ELF-1 (cell line): Measurements from ENCODE around the gene TNNT3.

Source experiments
- DNase-seq: peaks from one replicate; pipeline ENCODE4 v3.0.0-alpha.2; 2016; ENCODE audit warnings: low read depth, low spot score

Gene TNNT3

DNA sequence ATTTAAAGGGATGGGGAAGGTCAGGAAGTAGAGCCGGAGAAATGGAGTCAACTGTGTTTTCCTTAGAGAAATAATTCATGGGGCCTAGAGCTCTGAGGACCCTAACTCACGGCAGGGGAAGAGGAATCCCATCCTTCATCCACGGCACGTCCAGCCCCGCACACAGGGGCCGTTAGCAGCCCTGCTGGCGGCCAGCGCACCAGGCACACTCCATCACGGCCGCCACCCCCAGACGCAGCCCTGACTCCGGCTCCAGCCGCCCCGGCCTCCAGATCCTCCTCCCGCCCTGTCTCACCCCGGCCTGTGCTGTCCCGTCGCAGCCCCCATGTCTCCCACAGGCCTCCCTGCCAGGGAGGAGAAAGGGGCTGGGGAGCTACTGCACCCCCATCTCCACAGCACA lies 38.9 kb downstream of the TNNT3 start:
- no peak for DNase-seq

DNA sequence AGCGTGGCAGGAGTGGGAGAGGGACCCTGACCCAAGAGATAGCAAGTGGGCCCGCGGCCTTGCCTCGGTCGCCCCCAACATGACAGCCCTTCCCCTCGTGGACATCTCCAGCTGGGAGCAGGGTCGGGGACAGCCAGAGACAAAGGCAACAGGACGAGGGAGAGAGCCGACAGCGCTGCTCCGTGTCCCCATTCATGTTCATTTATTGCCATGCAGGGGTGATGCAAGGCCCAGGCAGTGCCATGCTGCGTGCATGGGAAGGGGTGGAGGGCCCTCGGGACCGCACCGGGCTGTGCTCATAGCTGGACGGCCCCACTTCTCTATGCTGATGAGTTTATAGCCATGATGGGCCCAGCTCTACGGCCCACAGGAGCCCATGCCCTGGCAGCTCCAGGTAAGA lies 40.3 kb downstream of the TNNT3 start:
- no peak for DNase-seq

DNA sequence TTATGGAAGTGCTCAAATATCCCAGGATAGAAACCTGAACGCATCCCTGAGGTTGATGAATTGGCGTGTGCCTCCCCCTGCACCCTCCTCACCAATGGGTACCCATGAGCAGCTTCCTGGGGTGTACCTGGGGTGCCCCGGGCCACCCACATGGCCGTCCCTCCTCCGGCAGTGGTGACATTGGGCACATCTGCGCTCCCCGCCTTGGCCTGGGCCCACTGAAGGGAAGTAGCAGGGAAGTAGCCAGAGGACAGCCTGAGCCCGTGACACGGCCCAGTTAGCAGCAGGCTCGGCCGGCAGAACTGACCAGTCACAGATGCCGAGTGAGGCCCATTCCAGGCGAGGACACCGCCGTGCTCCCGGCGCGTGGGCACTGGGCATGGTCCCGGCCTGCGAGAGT lies 44.4 kb downstream of the TNNT3 start:
- DNase-seq: no peak

DNA sequence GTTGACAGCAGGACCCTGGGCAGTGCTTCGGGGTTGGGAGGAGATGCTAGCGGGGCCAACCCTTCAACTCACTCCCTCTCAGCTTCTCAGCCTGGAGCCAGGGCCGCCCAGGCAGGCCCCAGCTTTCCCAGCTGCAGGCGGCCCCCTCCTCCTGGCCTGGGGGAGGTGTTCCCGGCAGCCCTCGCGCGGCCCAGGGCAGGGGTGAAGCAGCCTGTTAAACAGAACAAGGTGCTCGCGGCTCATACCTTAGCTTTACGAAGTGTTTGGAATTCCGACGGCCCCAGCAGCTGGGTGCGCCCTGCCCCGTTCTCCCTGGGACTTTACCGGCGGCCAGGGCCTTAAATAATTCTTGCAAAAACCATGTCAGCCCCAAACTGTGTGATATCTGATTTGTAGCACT lies 44.8 kb downstream of the TNNT3 start:
- no peak for DNase-seq

DNA sequence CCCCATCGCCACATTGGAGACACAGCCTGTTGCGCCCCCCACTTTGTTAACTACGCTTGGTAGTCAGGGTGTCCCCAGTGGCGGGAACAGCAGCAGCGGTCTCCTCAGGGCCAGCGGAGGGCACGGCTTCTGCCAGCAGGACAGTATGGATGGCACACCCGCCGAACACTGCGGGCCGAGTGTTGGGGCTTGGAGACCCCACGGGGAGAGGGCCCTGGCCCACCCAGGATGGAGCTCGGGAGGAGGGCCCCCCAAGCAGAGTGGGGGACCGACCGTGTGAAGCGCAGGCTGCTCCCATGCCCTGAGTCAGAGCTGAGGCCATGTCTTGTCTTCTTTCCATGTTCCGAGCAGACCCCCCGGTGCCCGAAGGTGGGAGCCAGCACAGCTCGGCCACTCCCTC lies 45.5 kb downstream of the TNNT3 start:
- DNase-seq: no peak

DNA sequence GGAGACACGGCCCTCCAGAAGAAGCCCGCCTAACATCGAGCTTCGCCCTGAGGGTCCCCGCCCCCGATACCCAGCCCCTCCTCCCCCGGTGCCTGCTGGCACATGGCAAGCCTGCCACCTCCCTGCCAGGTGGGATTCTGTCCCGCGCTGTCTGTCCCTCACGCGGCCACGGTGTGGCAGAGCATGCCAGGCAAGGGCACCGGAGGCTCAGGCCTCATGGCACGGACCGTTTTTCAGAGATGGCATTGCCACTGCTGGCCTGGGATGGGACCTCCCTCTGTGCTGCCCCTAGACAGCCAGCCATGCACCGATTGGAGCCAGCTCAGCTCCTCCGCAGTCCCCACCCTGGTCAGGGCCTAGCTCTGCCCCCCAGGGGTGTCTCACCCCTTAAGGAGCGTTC lies 47.0 kb downstream of the TNNT3 start:
- no peak for DNase-seq

DNA sequence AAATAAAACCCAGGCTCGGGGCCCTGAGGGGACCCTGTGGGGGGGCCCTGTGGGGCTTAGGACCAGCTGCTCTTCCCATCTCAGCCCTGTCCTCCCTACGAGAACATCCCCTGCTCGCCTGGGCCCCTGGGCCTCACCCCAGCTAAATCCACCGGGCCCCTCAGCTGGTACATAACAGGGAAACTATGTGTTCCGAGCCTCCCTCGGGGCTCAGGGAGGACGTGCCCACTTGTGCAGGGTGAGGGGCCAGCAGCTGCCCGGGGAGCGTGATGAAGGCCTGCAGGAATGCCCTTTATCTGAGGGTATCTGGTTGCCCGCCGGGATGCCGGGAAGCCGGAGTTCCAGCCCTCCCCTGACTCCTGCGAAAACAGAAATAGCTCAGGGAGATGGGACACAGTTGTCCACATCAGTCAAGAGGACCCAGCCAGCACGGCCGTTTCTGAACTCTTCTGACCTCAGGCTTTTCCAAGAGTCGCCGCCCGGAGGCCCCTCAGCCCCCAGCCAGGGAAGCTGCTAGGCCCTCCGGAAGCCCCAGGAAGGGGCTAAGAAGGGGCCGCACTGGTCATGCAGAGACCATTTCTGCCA lies 48.2 kb downstream of the TNNT3 start:
- DNase-seq: peak; percentile 8

DNA sequence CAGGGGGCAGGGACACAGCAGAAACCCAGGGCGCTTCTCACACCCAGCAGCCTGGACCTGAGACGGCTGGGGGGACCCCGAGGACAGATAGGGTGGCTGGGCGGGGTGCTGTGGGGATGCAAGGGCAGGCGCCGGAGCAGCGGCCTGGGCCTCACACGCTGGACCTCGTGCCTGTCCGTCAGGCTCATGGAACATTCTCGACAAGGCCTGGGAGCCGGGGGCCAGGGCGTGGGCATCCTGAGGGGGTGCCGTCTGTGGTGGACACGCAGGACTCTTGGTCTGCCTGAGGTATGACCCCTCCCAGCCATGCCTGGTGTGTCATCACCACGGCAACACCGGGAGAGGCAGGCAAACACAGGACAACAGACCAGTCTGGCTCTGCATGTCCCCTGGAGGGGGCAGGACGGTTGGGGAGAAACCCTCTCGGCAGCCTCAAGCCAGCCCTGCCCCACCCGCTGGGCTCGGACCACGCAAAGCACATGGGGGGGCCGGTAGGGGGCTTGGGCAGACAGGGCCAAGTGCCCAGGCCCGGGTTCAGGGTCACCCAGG lies 49.0 kb downstream of the TNNT3 start:
- no peak for DNase-seq

DNA sequence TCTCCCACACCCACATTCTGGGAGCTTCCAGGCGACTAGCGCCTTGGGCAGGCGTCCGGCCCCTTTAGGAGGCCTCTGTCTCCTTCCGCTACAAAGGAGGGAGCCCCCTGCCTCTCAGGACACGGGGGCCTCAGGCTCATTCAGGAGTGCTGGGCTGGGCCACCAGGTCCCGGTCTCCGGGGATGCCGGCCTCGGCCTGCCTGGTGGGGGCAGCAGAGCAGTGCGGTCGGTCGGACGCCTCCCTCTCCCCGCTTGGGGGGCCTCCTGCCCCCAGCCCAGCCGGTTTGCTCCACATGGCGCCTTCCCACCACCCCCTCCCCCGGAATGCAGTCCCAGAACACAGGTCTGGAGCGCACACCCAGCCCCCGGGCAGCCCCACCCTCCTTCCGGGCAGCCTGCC lies 49.5 kb downstream of the TNNT3 start:
- DNase-seq: no peak

DNA sequence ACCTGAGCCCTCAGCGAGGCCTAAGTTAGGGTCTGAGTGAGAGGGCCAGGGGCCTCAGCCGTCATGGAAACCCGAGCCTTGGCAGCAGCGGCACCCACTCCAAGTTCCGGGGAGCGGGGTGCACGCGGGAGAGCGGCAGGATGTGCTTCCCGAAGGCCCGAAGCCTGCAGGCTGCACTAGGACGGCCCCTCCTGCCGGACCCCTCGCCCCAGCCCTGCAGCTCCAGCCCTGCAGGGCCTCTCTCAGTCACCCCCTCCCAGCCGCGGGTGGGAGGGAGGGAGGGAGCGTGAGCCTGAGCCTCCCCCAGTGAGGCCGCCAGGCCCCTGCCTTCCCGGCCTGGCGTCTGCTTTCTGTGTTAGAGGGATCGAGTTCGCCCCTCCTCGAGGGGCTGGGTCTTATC lies 50.3 kb downstream of the TNNT3 start:
- no peak for DNase-seq

DNA sequence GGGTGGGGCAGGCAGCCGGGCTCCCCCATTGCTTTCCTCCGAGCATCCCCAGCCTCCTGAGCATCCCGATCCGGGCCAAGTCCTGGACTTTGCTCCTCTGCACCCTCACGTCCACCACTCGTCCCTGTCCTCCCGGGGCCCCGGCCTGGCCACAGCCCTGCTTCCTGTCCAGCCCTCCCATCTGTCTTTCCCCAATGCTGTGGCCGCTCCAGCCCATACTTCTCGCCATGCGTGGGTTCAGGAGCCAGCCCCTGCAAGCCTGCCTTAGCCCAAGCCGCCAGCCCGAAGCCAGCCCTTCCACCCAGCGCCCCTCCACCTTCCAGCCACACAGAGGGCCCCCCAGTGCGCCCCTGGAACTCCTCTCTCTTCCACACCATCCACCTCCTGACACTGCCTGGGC lies 51.5 kb downstream of the TNNT3 start:
- peak; percentile 1 for DNase-seq

DNA sequence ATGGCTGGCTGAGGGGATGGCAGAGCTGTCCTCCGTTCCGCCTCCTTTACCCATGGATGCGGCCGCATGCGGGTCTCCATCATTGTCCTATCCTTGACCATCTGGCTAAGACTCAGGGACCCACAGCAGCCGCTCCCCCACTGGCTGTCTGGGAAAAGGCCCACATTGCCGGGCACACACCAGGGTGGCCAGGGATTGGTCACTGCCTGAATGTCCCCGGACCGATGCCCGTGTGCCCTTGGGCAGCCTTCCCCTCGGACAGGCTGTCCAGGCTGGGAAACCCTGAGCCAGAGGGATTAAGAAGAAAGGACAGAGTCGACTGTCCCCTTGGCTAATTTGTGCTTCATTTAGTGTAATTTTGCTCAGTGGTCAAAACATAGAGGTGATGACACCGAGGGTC lies 55.7 kb downstream of the TNNT3 start:
- no peak for DNase-seq

DNA sequence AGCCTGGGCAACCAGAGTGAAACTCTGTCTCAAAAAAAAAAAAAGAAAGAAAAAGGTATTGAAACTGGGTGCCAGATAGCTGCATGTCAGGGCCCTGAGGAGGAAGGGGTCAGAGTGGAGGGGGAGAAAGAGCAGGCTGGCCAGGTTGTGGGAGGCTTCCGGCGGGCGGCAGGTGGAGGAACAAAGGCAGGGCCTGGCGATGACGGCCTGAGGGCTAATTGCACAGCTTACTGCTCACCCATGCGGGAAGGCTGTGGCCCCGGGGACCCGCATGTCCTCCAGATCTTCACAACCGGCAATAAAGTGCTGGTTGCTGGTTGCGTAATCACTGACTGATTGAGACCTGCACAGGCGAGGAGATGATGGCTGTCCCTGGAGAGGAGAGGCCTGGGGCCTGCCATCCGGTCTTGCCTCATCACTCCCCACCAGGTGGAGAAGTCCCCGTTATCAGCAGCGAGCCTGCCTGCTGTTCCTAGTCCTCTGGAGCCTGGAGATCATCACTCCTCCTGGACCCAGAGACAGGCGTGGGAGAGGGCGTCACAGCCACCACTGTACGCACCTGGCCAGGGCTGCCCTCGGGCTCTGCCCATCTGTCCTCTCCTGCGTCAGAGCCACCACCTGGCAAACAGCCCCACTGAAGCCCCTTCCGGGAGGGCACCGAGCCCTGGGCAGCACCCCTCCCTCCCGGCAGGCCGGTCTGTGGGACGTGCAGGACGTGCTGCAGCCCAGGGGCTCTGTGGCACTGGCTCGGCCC lies 59.4 kb downstream of the TNNT3 start:
- no peak for DNase-seq

DNA sequence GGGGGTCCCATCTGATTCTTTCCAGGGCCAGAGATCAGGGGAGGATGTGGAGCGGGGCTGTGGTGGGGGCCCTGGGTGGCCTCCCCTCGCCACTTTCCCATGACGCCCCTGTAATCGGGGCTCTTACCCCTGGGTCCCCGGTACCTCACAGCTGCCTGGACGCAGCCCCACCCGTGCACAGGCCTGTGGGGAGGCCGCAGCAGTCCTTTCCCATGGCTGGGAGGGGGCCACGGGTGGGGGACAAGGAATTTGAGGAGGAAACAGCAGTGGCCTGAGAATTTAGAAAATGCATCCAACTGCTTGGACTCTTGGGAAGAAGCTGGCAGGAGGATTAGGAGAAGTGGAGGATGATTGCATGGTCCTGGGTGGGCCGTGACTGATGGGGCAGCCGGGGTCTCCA lies 60.1 kb downstream of the TNNT3 start:
- no peak for DNase-seq

DNA sequence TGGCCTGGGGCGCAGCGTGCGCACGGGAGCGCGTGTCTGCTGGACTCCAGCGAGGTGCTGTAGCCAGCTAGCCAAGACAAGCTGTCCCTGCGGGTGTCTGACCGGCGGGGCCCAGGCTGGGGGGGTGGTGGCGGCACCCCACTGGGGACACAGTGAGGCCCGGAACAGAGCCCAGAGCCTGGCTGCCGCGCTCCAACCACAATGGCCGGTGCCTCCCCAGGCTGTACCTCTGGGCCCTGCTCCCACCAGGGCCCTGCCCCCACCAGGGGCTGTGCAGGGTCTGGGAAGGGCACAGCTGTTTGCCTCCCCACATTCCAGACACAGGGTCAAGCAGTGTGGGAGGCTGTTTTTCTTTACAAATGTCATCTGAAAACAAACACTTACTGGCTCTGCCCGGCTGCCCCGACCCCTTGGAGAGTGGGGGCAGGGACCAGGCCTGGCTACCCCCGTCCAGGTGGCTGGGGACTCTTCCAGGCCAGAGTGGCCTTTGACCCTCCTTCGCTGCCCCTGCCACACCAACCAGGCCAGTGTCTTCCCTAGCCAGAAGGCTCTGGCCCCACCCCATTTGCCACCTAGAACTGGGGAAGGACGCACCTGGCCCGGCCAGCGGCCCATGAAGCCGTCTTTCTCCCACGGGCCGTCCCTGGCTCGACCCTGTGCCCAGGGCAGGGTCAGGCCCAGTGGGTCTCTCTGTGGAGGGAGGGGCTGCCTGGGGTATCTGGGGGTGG lies 63.5 kb downstream of the TNNT3 start:
- no peak for DNase-seq

DNA sequence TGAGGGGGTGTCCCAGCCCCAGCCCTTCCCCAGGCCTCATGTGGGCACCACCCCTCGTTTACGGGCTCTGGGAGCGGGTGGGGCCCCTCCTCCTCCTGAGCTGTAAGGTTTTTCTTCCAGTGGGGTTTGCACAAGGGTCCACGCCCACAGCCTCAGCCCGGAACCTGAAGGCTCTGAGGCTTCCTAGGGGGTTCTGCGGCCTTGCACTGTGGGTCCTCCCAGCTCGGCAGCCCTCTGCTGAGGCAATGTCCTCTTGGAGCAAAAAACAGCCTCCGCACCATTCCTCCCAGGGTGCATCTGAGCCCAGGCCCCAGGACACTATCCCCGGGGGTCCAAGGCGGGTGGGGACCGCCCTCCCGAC lies 64.1 kb downstream of the TNNT3 start:
- DNase-seq: peak; percentile 4

DNA sequence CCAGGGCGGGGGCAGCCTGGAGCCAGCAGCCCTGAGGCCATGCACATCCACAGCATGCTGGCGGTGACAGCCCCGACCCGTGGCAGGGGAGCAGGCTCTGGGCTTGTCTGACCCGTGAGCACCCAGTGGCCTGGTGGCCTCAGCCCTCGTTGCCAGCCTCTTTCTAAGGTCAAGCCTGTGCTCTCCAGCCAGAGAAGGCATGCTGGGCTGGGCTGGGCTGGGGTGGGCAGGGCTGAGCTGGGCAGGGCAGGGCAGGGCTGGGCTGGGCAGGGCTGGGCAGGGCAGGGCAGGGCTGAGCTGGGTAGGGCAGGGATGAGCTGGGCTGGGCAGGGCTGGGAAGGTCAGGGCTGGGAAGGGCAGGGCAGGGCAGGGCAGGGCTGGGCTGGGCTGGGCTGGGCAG lies 67.5 kb downstream of the TNNT3 start:
- no peak for DNase-seq

DNA sequence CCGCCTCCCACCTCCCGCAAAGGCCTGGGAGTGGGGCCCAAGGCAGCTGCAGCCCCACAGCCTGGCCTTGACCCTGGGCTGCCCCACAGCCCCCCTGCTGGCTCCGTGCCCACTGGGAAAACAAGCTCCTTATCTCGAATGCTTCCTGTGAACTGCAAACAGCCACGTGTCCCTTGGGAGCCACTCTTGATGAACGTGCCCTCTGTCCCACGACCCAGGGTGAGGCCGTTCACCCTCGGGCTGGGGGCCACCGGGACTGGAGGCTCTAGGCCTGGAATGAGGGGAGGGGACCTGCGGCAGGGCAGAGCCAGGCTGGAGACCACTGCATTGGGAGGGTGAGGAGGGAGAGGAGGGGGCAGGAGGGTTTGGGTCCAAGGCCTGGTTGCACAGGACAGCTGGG lies 68.7 kb downstream of the TNNT3 start:
- DNase-seq: no peak
